ENCODE measurements around the gene MAP1S.

Gene MAP1S

DNA sequence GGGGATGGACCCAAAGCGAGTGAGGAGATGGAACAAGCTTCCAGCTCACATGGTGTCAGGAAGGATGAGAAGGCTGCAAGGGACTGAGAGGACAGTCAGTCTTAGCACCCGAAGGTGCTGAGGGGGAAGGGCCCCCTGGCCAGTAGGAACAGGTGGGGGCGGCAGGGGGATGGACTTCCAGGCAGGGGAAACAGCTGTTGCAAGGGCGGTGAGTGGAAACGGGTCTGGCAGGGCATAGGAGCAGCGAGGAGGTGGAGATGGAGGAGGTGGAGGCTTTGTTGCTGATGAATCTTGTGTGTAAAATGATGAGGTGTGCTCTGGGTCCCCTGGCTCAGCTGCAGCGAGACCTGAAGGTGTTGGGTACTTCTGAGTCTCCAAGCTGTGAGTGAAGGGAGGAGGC is 1.2 kb downstream of the MAP1S start:
- no peaks in the 10 kb centered on the region for H3K9me3 ChIP-seq

DNA sequence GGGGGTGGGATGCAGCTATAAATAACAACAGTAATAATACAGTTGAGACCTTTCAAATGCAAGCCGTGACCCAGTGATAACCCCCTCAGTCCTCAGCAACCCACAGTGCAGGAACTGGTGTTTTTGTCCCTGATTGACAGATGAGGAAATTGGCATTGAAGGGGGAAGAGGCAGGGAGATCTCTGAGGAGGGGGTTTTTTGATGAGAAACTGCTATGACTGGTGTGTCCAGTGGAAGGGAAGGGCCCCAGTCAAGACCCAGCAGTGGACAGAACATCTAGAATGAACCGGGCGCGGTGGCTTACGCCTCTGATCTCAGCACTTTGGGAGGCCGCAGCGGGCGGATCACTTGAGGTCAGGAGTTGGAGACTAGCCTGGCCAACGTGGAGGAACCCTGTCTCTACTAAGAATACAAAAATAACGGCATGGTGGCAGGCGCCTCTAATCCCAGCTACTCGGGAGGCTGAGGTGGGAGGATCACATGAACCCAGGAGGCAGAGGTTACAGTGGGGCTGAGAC is 1.9 kb downstream of the MAP1S start:
- peaks cover 65% of the 10 kb centered on the region for H4K20me1 ChIP-seq
- H3K9ac ChIP-seq, result peak overlapping the region; percentile 93
- peaks cover 70% of the 10 kb centered on the region for H3K4me1 ChIP-seq
- peak overlapping the region; percentile 96 for H3K4me3 ChIP-seq
- H3K27ac ChIP-seq, result peak overlapping the region; percentile 91
- peaks cover 35% of the 10 kb centered on the region for H3K36me3 ChIP-seq
- no peaks in the 10 kb centered on the region for H3K27me3 ChIP-seq
- no peak for TF ChIP-seq Cebpa-rat (IDR thresholded peaks at IDR 0.05)
- peak overlapping the region; percentile 99 for H3K4me2 ChIP-seq
- H3K9me3 ChIP-seq, result no peaks in the 10 kb centered on the region

More for the DNA sequence above, 1.2 kb downstream of the MAP1S start:
- Histone ChIP-seq H3K4me3 (peak overlapping the region; percentile 96), H3K4me1 (peaks cover 70% of the 10 kb centered on the region), H3K4me2 (peak overlapping the region; percentile 99), H3K36me3 (peaks cover 28% of the 10 kb centered on the region), H4K20me1 (peaks cover 58% of the 10 kb centered on the region), H3K27ac (peak overlapping the region; percentile 91), H3K27me3 (no peaks in the 10 kb centered on the region), H3K9ac (peak overlapping the region; percentile 93)
- TF ChIP-seq Cebpa-rat (IDR thresholded peaks at IDR 0.05), result no peak

DNA sequence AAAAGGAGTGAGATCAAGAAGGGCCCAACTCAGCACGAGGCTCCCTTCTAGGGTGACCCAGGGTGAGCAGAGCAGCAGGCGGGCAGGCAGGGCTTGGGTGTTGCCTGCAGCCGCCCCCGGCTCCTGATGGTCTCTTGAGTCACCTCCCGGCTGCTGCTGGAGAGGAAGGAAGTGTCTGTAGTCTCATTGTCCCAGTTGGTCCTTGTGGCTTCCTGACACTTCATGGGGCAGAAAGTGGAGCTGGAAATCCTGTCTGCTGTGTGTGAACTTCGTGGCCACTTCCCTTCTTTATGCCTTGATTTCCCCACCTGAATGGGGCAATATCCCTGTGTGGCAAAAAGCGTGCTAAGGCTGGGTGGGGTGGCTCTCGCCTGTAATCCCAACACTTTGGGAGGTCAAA is 2.5 kb downstream of the MAP1S start:
- peak overlapping the region; percentile 93 for H3K9ac ChIP-seq
- no peak for TF ChIP-seq Cebpa-rat (IDR thresholded peaks at IDR 0.05)
- H3K4me1 ChIP-seq, result peaks cover 63% of the 10 kb centered on the region
- H3K4me3 ChIP-seq, result peak overlapping the region; percentile 96
- no peaks in the 10 kb centered on the region for H3K9me3 ChIP-seq
- H3K27ac ChIP-seq, result peak overlapping the region; percentile 91
- H3K4me2 ChIP-seq, result peak overlapping the region; percentile 99
- H3K36me3 ChIP-seq, result peaks cover 41% of the 10 kb centered on the region
- H3K27me3 ChIP-seq, result no peaks in the 10 kb centered on the region
- H4K20me1 ChIP-seq, result peaks cover 72% of the 10 kb centered on the region

DNA sequence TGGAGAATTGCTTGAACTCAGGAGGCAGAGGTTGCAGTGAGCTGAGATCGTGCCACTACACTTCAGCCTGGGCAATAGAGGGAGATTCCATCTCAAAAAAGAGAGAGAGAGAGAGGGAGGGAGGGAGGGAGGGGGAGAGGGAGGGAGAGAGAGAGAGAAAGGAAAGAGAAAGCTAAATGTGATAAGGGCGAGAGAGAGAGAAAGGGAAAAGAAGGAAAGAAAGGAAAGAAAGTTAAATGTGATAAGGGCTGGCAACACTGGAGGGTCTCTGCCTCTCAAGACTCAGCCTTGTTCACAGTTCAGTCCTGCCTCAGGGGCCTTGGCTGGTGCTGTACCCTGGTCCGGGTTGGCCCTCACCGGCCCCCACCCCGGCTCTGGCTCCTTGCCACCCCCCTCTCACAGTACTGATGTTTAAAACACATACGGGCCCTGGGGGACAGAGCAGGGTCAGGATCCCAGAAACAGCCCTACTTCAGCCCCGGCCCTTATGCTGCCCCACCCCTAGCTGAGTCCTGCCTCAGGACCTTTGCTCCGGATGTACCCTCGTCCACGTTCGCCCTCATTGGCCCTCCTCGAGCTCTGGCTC is 3.5 kb downstream of the MAP1S start:
- Histone ChIP-seq H3K4me3 (no peak overlapping the region), H3K9ac (peak overlapping the region; percentile 93; the same call in 1 of the 2 replicates), H3K27me3 (no peaks in the 10 kb centered on the region), H3K4me1 (peaks cover 54% of the 10 kb centered on the region), H4K20me1 (peaks cover 81% of the 10 kb centered on the region), H3K9me3 (no peaks in the 10 kb centered on the region), H3K36me3 (peaks cover 51% of the 10 kb centered on the region), H3K4me2 (peak overlapping the region; percentile 99), H3K27ac (peak overlapping the region; percentile 91)
- TF ChIP-seq Cebpa-rat (IDR thresholded peaks at IDR 0.05), result no peak

DNA sequence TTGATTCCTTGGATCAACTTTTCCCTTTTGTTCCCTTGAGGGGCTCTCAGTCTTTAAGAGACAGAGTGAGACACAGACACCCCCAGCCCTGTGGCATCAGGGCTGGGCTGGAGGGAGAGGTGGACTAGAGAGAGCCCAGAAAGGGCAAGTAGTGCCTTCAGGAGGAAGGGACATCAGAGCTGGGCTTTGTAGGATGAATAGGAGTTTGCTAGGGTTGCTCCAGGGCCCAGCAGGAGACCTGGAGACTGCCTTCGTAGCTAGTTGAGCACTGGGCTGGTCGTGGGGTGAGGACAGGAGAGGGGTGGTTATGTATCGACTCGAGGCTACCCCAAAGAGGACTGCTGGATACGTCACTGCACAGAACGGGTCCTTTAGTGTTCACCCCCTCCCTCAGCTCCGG is 5.4 kb downstream of the MAP1S start:
- peaks cover 50% of the 10 kb centered on the region for H3K4me1 ChIP-seq
- no peak overlapping the region for H3K4me3 ChIP-seq
- H3K4me2 ChIP-seq, result 0 out of 2 replicates have a peak overlapping the region, but pooled peaks have one; percentile 99
- H3K9me3 ChIP-seq, result no peaks in the 10 kb centered on the region
- H3K36me3 ChIP-seq, result peaks cover 70% of the 10 kb centered on the region
- peaks cover 99% of the 10 kb centered on the region for H4K20me1 ChIP-seq
- H3K27me3 ChIP-seq, result no peaks in the 10 kb centered on the region
- peak overlapping the region; percentile 64 for H3K27ac ChIP-seq
- H3K9ac ChIP-seq, result no peak overlapping the region; the same call in 1 of the 2 replicates
- TF ChIP-seq Cebpa-rat (IDR thresholded peaks at IDR 0.05), result no peak

DNA sequence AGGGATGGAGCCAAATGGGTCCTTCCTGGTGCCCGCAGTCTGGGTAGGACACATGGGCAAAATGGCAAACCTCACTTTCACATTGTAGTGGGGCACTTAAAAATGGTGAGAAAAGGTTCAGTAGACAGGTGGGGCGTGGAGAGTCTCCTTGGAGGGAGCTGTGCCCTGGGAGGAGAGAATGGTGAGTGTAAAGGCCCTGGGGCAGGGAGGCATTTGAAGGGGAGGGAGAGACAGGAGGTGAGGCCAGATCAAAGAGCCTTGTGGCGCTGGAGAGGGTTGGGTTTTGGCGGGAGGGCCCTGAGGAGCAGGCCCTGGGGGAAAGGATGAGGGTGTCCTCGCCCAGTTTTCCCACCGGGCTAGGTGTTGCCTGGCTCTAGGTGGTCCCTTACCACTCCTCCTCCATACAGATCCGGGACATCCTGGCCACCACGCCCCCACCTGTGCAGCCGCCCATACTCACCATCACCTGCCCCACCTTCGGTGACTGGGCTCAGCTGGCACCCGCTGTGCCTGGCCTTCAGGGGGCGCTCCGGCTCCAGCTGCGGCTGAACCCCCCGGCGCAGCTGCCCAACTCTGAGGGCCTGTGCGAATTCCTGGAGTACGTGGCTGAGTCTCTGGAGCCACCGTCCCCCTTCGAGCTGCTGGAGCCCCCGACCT is 6.3 kb downstream of the MAP1S start:
- Histone ChIP-seq H3K27me3 (no peaks in the 10 kb centered on the region), H4K20me1 (peaks cover 99% of the 10 kb centered on the region), H3K27ac (no peak overlapping the region), H3K9ac (no peak overlapping the region), H3K36me3 (peaks cover 79% of the 10 kb centered on the region), H3K4me2 (no peak overlapping the region), H3K4me3 (no peak overlapping the region), H3K4me1 (peaks cover 50% of the 10 kb centered on the region), H3K9me3 (no peaks in the 10 kb centered on the region)
- TF ChIP-seq Cebpa-rat (IDR thresholded peaks at IDR 0.05), result no peak

DNA sequence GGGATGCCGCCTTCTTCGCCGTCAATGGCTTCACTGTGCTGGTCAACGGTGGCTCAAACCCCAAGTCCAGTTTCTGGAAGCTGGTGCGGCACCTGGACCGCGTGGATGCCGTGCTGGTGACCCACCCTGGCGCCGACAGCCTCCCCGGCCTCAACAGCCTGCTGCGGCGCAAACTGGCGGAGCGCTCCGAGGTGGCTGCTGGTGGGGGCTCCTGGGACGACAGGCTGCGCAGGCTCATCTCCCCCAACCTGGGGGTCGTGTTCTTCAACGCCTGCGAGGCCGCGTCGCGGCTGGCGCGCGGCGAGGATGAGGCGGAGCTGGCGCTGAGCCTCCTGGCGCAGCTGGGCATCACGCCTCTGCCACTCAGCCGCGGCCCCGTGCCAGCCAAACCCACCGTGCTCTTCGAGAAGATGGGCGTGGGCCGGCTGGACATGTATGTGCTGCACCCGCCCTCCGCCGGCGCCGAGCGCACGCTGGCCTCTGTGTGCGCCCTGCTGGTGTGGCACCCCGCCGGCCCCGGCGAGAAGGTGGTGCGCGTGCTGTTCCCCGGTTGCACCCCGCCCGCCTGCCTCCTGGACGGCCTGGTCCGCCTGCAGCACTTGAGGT is 7.0 kb downstream of the MAP1S start:
- Histone ChIP-seq H3K4me3 (no peak overlapping the region), H3K27ac (no peak overlapping the region), H3K27me3 (no peaks in the 10 kb centered on the region), H3K9ac (no peak overlapping the region), H3K4me2 (no peak overlapping the region), H3K4me1 (peaks cover 43% of the 10 kb centered on the region), H4K20me1 (peaks cover 99% of the 10 kb centered on the region), H3K36me3 (peaks cover 86% of the 10 kb centered on the region), H3K9me3 (peaks cover 2% of the 10 kb centered on the region; the same call in 1 of the 2 replicates)
- no peak for TF ChIP-seq Cebpa-rat (IDR thresholded peaks at IDR 0.05)

DNA sequence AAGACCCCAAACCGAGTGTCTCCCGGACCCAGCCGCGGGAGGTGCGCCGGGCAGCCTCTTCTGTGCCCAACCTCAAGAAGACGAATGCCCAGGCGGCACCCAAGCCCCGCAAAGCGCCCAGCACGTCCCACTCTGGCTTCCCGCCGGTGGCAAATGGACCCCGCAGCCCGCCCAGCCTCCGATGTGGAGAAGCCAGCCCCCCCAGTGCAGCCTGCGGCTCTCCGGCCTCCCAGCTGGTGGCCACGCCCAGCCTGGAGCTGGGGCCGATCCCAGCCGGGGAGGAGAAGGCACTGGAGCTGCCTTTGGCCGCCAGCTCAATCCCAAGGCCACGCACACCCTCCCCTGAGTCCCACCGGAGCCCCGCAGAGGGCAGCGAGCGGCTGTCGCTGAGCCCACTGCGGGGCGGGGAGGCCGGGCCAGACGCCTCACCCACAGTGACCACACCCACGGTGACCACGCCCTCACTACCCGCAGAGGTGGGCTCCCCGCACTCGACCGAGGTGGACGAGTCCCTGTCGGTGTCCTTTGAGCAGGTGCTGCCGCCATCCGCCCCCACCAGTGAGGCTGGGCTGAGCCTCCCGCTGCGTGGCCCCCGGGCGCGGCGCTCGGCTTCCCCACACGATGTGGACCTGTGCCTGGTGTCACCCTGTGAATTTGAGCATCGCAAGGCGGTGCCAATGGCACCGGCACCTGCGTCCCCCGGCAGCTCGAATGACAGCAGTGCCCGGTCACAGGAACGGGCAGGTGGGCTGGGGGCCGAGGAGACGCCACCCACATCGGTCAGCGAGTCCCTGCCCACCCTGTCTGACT is 7.9 kb downstream of the MAP1S start:
- H3K9ac ChIP-seq, result no peak overlapping the region
- peaks cover 2% of the 10 kb centered on the region; the same call in 1 of the 2 replicates for H3K9me3 ChIP-seq
- no peak overlapping the region for H3K27ac ChIP-seq
- no peak overlapping the region for H3K4me3 ChIP-seq
- no peak for TF ChIP-seq Cebpa-rat (IDR thresholded peaks at IDR 0.05)
- H3K36me3 ChIP-seq, result peaks cover 95% of the 10 kb centered on the region
- no peaks in the 10 kb centered on the region for H3K27me3 ChIP-seq
- peaks cover 99% of the 10 kb centered on the region for H4K20me1 ChIP-seq
- peaks cover 34% of the 10 kb centered on the region for H3K4me1 ChIP-seq
- H3K4me2 ChIP-seq, result no peak overlapping the region

DNA sequence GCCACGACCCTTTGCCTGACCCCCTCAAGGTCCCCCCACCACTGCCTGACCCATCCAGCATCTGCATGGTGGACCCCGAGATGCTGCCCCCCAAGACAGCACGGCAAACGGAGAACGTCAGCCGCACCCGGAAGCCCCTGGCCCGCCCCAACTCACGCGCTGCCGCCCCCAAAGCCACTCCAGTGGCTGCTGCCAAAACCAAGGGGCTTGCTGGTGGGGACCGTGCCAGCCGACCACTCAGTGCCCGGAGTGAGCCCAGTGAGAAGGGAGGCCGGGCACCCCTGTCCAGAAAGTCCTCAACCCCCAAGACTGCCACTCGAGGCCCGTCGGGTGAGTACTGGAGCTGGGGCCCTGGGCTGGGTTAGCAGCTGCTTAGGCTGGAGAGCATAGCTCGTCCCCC is 8.6 kb downstream of the MAP1S start:
- no peaks in the 10 kb centered on the region for H3K27me3 ChIP-seq
- H4K20me1 ChIP-seq, result peaks cover 100% of the 10 kb centered on the region
- H3K4me2 ChIP-seq, result no peak overlapping the region
- H3K4me1 ChIP-seq, result peaks cover 28% of the 10 kb centered on the region
- H3K9ac ChIP-seq, result no peak overlapping the region
- peaks cover 100% of the 10 kb centered on the region for H3K36me3 ChIP-seq
- TF ChIP-seq Cebpa-rat (IDR thresholded peaks at IDR 0.05), result no peak
- peaks cover 2% of the 10 kb centered on the region; the same call in 1 of the 2 replicates for H3K9me3 ChIP-seq
- H3K27ac ChIP-seq, result no peak overlapping the region
- no peak overlapping the region for H3K4me3 ChIP-seq
